SHP77 treated with DMSO at 0.1 percent for 48 hours (cell line): ENCODE data around the gene KLK3.
"Not testable (repeated sequence)": the region's sequence is repeated elsewhere in the genome, so short reads cannot be mapped to it uniquely, and the experiment has no call there.

Experiments used
- DNase-seq: peaks from one replicate; lab custom pipeline; 2025; lab: John Stamatoyannopoulos, UW

KLK3 gene

DNA sequence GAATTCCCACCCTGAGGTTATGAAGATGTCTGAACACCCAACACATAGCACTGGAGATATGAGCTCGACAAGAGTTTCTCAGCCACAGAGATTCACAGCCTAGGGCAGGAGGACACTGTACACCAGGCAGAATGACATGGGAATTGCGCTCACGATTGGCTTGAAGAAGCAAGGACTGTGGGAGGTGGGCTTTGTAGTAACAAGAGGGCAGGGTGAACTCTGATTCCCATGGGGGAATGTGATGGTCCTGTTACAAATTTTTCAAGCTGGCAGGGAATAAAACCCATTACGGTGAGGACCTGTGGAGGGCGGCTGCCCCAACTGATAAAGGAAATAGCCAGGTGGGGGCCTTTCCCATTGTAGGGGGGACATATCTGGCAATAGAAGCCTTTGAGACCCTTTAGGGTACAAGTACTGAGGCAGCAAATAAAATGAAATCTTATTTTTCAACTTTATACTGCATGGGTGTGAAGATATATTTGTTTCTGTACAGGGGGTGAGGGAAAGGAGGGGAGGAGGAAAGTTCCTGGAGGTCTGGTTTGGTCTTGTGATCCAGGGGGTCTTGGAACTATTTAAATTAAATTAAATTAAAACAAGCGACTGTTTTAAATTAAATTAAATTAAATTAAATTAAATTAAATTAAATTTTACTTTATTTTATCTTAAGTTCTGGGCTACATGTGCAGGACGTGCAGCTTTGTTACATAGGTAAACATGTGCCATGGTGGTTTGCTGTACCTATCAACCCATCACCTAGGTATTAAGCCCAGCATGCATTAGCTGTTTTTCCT is 7.0 kb downstream of the KLK3 start:
- DNase-seq = no peak

DNA sequence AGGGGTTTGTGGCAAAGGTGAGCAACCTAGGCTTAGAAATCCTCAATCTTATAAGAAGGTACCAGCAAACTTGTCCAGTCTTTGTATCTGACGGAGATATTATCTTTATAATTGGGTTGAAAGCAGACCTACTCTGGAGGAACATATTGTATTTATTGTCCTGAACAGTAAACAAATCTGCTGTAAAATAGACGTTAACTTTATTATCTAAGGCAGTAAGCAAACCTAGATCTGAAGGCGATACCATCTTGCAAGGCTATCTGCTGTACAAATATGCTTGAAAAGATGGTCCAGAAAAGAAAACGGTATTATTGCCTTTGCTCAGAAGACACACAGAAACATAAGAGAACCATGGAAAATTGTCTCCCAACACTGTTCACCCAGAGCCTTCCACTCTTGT is 14.8 kb downstream of the KLK3 start:
- no peak for DNase-seq

DNA sequence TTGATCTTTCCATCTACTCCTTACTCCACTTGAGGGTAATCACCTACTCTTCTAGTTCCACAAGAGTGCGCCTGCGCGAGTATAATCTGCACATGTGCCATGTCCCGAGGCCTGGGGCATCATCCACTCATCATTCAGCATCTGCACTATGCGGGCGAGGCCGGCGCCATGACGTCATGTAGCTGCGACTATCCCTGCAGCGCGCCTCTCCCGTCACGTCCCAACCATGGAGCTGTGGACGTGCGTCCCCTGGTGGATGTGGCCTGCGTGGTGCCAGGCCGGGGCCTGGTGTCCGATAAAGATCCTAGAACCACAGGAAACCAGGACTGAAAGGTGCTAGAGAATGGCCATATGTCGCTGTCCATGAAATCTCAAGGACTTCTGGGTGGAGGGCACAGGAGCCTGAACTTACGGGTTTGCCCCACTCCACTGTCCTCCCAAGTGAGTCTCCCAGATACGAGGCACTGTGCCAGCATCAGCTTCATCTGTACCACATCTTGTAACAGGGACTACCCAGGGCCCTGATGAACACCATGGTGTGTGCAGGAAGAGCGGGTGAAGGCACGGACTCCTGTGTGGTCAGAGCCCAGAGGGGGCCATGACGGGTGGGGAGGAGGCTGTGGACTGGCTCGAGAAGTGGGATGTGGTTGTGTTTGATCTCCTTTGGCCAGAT is 15.8 kb downstream of the KLK3 start:
- peak; percentile 51 for DNase-seq

DNA sequence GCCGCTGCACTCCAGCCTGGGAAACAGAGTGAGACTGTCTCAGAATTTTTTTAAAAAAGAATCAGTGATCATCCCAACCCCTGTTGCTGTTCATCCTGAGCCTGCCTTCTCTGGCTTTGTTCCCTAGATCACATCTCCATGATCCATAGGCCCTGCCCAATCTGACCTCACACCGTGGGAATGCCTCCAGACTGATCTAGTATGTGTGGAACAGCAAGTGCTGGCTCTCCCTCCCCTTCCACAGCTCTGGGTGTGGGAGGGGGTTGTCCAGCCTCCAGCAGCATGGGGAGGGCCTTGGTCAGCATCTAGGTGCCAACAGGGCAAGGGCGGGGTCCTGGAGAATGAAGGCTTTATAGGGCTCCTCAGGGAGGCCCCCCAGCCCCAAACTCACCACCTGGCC is 18.3 kb downstream of the KLK3 start, which contains the start of gene KLK2:
KLK2 (plus strand) TSS at position 384 of the 400 bp plus-strand sequence. CDS start 35 bp downstream, outside the sequence.
- DNase-seq = no peak

DNA sequence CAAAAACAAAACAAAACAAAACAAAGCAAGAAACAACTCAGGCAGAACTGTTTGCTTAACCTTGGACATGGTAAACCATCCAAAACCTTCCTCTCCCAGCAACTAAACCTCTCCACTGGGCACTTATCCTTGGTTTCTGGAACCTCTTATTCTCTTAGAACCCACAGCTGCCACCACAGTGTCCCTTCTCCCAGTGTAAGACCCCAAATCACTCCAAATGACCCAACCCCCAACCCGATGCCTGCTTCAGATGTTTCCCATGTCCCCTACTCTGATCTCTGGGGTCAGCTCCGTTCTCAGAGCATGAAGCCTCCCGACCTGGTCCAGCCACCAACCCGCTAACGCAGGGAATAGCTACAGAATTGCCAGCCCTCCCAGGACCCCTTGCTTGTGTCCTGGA is 19.5 kb downstream of the KLK3 start:
- DNase-seq = no peak

DNA sequence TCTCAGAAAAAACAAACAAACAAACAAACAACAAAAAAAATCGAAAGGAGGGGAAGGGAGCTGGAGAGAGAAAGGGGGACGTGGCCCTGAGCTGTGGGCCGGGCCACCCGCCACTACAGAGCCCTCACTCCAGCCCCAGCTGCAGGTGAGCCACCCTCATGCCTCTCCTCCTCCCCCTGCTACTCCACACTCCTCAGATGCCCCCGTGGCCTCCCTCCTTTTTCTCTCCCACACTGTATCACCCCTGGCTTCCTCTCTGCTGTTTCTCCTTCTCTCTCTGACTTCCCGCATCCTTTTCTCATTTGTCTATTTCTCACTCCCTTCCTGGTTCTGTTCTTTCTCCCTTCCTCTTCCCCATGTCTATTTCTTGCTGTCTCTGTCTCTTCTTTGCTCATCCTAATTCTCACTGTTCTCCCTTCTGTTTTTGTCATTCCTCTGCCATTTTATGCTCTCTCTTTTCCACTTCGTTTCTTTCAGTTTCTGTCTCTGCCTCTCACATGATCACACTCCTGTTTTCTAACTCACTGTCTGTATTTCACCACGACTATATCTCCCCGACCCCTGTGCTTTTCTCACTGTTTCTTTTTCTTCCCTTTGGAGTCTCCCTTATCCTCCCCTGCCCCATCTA is 21.2 kb downstream of the KLK3 start:
- DNase-seq = no peak

DNA sequence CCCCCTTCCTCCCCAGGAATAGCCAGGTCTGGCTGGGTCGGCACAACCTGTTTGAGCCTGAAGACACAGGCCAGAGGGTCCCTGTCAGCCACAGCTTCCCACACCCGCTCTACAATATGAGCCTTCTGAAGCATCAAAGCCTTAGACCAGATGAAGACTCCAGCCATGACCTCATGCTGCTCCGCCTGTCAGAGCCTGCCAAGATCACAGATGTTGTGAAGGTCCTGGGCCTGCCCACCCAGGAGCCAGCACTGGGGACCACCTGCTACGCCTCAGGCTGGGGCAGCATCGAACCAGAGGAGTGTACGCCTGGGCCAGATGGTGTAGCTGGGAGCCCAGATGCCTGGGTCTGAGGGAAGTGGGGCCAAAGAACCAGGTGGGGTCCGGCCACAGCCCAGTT is 21.7 kb downstream of the KLK3 start:
- DNase-seq = no peak

DNA sequence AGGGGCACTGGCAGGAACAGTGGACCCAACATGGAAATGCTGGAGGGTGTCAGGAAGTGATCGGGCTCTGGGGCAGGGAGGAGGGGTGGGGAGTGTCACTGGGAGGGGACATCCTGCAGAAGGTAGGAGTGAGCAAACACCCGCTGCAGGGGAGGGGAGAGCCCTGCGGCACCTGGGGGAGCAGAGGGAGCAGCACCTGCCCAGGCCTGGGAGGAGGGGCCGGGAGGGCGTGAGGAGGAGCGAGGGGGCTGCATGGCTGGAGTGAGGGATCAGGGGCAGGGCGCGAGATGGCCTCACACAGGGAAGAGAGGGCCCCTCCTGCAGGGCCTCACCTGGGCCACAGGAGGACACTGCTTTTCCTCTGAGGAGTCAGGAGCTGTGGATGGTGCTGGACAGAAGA is 22.6 kb downstream of the KLK3 start:
- no peak for DNase-seq

DNA sequence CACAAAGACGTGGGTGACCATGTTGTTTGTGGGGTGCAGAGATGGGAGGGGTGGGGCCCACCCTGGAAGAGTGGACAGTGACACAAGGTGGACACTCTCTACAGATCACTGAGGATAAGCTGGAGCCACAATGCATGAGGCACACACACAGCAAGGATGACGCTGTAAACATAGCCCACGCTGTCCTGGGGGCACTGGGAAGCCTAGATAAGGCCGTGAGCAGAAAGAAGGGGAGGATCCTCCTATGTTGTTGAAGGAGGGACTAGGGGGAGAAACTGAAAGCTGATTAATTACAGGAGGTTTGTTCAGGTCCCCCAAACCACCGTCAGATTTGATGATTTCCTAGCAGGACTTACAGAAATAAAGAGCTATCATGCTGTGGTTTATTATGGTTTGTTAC is 24.1 kb downstream of the KLK3 start:
- no peak for DNase-seq

DNA sequence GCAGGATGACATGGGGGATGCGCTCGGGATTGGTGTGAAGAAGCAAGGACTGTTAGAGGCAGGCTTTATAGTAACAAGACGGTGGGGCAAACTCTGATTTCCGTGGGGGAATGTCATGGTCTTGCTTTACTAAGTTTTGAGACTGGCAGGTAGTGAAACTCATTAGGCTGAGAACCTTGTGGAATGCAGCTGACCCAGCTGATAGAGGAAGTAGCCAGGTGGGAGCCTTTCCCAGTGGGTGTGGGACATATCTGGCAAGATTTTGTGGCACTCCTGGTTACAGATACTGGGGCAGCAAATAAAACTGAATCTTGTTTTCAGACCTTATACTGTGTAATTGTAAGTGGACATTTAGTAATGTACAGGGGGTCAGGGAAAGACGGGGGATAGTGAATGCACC is 25.5 kb downstream of the KLK3 start:
- no peak for DNase-seq

DNA sequence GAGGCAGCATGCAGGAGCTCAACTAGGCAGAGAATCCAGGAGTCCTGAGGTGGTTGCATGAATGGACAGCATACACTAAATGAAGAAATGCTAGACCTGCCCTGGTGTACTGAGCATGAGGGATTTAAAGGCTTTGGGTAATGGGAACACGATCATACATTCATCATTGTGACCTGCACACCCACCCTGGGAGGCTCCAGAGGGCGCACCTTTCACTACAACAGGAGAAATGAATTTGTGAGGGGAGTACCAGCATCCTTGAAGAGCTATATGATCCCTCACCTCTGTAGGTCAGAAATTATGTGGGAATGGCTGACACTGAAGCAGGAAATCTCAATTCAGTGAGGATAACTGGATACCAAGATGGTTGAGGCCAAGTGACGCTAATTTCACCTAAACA is 27.5 kb downstream of the KLK3 start:
- DNase-seq = no peak

DNA sequence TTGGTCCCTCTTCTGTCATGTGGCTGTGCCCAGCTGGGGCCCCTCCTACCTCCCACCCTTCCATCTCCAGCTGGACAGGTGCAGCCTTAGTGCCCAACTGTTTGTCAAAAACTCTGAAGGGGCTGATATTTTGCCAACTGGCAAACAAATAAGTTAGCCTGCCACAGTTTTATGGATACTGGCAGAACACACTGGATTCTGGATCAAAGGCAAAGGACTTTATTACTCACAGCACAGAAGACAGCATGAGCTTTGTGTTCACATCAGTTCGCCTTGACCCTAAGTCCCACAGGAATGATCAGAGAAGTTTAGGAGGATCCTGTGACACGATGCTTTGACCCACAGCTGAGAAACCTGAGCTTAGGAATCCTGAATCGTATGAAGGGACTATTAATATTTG is 34.9 kb downstream of the KLK3 start:
- no peak for DNase-seq

DNA sequence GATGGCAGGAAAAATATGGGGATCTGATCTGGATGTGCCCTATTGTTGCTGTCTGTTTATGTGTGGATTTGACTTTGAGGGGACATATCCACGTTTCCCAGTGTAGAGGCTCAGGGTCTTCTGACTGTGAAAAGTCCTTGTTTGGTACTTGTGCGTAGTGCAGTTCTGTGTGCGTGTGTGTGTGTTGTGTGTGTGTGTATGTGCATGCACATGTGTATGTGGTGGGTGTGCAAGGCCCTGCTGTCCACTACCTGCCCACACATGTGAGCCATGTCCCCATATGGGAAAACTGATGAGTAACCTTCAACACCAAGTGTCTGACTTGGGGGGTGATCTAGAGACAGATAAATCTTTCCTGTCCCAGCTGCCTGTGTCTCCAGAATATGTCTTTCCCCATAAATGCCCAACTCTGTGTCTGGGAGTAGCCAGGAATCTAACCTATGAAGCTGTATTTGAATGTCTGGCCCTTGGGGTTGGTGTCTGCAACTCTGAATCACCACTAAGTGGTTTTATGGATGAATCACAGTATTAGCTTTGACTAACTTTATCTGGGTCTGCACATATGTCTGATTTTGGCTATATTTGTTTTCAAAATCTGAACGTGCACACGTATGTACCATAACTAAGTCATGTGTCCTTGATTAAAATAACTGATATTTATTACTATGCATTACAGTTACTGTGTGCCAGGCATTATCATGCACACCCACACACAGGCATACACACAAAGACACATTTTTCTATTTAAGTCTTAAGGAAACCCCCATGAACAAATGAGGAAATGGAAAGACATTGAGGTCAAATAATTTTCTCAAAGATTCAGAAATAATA is 35.9 kb downstream of the KLK3 start:
- no peak for DNase-seq

DNA sequence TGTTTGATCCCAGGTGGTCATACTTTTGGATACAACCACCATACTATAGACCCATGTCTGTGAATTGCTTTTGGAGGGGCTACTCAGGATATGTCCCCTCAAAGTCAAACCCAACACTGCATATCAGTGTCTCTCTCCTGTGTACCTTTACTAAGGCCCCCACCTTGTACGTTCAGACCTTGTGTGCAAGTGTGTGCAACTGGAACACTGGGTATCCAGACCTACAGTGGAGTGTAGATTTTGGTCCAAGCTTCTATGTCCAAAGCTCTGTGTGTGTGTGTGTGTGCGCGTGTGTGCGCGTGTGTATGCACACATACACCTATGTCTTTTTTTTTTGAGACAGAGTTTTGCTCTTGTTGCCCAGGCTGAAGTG is 36.5 kb downstream of the KLK3 start:
- no peak for DNase-seq

DNA sequence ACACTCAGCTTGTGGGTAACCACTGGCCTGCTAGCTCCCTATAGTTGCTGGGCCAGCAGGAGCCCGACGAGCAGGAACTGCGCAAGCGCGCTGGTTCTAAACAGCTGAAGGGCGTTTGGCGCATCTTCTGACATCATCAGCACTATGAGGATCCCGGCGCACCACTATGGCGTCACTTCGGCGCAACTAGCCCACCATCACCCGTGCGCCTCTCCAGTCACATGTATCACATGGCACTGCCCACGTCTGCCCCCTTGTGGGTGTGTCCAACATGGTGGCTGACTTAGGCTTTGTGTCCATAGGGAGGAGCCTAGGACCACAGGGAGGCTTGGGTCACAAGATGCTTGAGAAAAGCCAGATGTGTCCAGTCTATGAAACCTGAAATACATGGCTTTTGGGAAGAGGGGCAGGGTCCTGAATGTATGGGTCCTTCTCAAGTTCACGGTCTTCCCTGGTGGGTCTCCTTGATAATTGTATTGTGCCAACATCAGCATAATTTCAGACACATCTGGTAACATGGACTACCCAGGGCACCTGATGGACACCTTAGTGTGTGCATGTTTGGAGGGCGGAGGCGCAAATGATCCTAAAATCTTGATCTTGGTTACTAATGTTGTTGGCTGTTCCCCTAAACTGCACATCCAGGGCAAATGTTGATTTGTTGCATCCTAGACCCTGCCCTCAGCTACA is 38.5 kb downstream of the KLK3 start:
- DNase-seq = no peak

DNA sequence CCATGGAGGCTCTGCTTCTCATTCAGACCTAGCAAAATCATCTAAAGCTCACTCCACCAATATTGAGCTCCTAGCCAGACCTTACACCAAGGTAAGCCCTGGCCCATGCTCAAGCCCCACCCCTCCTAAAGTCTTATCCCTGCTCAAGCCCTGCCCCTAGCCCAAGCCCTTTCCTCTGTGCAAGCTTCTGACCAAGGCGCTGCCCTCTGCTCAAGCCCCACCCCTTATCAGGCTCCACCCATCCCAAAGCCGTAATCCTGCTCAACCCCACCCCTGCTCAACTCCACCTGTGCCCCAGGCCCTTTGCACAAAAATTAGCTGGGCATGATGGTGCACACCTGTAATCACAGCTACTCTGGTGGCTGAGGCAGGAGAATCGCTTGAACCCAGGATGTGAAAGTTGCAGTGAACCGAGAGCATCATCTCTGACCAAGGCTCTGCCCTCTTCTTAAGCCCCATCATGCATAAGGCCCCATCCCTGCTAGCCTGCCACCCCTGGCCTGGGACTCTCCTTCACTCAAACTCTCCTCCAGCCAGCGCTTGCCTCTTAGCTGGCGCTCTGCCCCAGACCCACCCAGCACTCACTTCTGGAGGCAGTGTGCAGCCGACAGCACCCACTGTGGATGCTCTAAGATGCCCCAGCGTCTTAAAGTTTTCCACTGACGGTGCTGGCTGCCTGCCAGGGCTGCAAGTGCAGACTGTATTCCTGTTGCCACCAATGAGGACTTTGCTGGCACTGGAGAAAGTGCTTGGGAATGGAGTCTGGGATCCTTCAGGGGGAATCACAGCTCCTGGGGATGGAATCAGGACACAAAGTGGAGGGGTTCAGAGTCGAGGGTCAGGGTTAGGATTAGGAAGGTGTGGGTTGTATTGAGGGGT is 40.0 kb downstream of the KLK3 start:
- DNase-seq = no peak

DNA sequence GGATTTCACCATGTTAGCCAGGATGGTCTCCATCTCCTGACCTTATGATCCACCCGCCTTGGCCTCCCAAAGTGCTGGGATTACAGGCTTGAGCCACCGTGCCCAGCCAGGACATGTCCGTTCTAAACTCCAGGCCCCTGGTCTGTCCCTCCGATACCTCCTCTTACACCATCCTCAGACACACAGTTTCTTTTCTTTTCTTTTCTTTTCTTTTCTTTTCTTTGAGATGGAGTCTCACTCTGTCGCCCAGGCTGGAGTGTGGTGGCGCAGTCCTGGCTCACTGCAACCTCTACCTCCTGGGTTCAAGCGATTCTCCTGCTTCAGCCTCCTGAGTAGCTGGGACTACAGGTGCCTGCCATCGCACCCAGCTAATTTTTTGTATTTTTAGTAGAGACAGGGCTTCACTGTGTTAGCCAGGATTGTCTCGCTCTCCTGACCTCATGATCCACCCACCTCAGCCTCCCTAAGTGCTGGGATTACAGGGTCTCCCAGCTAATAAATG is 41.4 kb downstream of the KLK3 start:
- DNase-seq = not testable (repeated sequence)

DNA sequence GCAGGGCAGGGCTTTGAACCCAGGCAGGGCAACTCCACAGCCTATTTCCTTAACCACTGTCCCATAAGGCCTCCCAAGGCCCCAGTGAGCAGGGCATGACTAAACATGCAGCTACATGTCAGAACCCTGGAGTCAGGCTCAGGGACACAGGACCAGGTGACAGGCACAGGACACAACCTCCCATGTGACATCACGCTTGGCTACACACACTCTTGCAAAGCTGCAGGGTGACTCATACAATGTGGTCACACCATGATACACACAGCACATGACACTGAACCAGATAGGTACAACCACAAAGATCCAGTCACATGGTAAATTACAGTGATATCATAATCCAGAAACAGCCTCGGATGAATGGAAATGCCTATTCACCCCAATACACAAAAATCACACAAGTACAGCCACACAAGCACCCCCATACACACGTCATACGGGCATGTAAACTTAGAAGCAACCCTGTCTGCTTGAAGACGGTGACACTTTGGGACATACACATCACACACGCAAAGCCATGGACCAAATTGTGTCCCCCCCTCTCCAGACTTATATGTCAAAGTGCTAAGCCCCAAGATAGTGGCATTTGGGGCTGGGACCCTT is 42.0 kb downstream of the KLK3 start:
- peak; percentile 55 for DNase-seq

DNA sequence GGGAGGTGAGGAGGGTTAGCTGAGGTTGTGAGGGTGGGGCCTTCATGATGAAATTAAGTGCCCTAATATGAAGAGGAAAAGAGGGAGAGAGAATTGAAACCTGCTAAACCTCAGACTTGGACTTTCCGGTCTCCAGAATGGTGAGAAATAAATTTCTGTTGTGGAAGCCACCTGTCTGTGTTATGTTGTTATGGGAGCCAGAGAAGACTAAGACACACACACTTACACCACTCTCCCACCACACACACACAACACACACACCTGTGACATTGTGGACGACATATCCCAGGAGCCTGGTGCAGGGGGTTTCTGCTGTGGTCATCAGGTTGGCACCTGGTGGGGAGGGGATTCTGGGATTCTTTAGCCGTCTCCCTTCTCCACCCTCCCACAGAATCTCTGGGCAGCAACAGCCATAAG is 42.5 kb downstream of the KLK3 start:
- DNase-seq = no peak

DNA sequence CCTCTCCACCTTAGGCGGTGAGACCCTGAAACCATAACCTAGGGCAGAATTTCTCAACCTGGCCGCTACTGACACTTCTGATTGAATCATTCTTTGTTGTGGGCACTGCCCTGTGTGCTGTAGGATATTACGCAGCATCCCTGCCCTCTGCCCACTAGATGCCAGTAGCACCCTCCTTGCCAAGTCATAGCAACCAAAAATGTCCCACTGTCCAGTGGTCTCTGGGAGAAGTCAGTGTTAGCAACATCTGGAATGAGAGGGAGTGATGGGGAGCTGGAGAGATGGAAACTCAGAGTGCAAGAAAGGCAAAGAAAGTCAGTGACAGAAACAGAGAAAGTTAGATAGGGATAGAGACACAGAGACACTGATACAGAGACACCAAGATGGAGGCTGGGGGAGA is 42.9 kb downstream of the KLK3 start:
- DNase-seq = no peak
